K562 (cell line): Measurements from ENCODE around the gene UBE2H. TPM values are rescaled to one million over a fixed set of nuclear protein-coding genes. Genes with fewer than 3 reads are reported as not detected.

Source experiments
- CXXC5 ChIP-seq: fragments of 250-450 bp; sonication (Bioruptor Pico); IDR thresholded peaks from 2 replicates; pipeline ENCODE4 v1.8.0; 2022; ENCODE audit warnings: inconsistent platforms, mild to moderate bottlenecking, moderate library complexity
- DNMT1 ChIP-seq: fragments of 450-650 bp; IDR thresholded peaks from 2 replicates; pipeline ENCODE4 v1.6.1; 2016; ENCODE audit warnings: antibody characterized with exemption, mild to moderate bottlenecking
- GTF3C2 ChIP-seq: IDR thresholded peaks from 3 replicates; pipeline ENCODE4 v1.6.1; 2011; ENCODE audit warnings: borderline replicate concordance, mild to moderate bottlenecking, moderate library complexity; ENCODE audit not compliant: insufficient read length; ENCODE audit errors: extremely low read depth
- KLF1 ChIP-seq: fragments of 450-650 bp; IDR thresholded peaks from 2 replicates; pipeline ENCODE4 v1.6.1; 2016; ENCODE audit warnings: missing genetic modification characterization, missing compliant biosample characterization
- MYNN ChIP-seq, 2 experiments: sonication (generic); formaldehyde crosslinking in 1 of 2; IDR thresholded peaks; 2 replicates each; pipeline versions ENCODE4 v1.5.0 to v1.6.1; 2016 to 2020; ENCODE audit warnings: antibody characterized with exemption in 1 of 2, missing genetic modification reagents in 1 of 2
- NR2F6 ChIP-seq: fragments of 450-650 bp; formaldehyde crosslinking; IDR thresholded peaks from 2 replicates; pipeline ENCODE4 v1.4.0; 2020; ENCODE audit warnings: mild to moderate bottlenecking
- PREB ChIP-seq: sonication (generic); formaldehyde crosslinking; IDR thresholded peaks from 2 replicates; pipeline ENCODE4 v1.8.1; 2023; ENCODE audit warnings: mild to moderate bottlenecking, missing genetic modification reagents
- RBM15 ChIP-seq: fragments of 200-400 bp; formaldehyde crosslinking; IDR thresholded peaks from 2 replicates; pipeline ENCODE4 v1.6.1; 2018; ENCODE audit warnings: mild to moderate bottlenecking, low read length, moderate library complexity; ENCODE audit not compliant: insufficient read depth
- RERE ChIP-seq: sonication (generic); formaldehyde crosslinking; IDR thresholded peaks from 2 replicates; pipeline ENCODE4 v1.8.0; 2023; ENCODE audit warnings: missing genetic modification reagents, mild to moderate bottlenecking, borderline replicate concordance
- SMARCA5 ChIP-seq: fragments of 450-650 bp; IDR thresholded peaks from 2 replicates; pipeline ENCODE4 v1.6.1; 2016
- SOX6 ChIP-seq: fragments of 450-650 bp; IDR thresholded peaks from 2 replicates; pipeline ENCODE4 v1.6.1; 2014; ENCODE audit warnings: mild to moderate bottlenecking
- TBP ChIP-seq: optimal IDR thresholded peaks from 2 replicates; pipeline ENCODE3; 2011; ENCODE audit warnings: low read depth, low read length, improper control_type of control experiment
- ZBTB9 ChIP-seq: fragments of 450-650 bp; formaldehyde crosslinking; IDR thresholded peaks from 2 replicates; pipeline ENCODE4 v1.4.0; 2020; ENCODE audit warnings: mild to moderate bottlenecking, moderate library complexity
- ZNF143 ChIP-seq: sonication (generic); formaldehyde crosslinking; IDR thresholded peaks from 2 replicates; pipeline ENCODE4 v1.9.0; 2022; ENCODE audit warnings: mild to moderate bottlenecking, missing genetic modification reagents
- ZNF445 ChIP-seq: fragments of 250-450 bp; sonication (Bioruptor Pico); IDR thresholded peaks from 2 replicates; pipeline ENCODE4 v1.4.0; 2020; ENCODE audit warnings: low read depth, mild to moderate bottlenecking, moderate library complexity
- ZNF717 ChIP-seq: fragments of 250-450 bp; sonication (Bioruptor Pico); IDR thresholded peaks from 2 replicates; pipeline ENCODE4 v1.5.0; 2021
- polyA plus RNA-seq, 8 experiments: library from polyadenylated mRNA; depleted of rRNA in 4 of 8; stranded (reverse) in 5 of 8; unstranded in 3 of 8; fragments of >200 nt; fragmentation: Nextera tagmentation in 2 of 8; fragmentation: Illumina TruSeq in 1 of 8; extraction: Ambion mirVana in 2 of 8; extraction: Trizol in 1 of 8; gene quantifications; 2 replicates each; pipeline versions ENCODE4 v1.2.1 to v1.2.3, GENCODE V29; 2011 to 2014; ENCODE audit warnings: inconsistent platforms in 1 of 8, missing spikeins in 1 of 8
- total RNA-seq, 7 experiments: library from RNA; depleted of rRNA in 6 of 7; stranded (reverse); fragments of >200 nt in 6 of 7; fragmentation: Illumina TruSeq in 2 of 7; extraction: Trizol in 2 of 7; gene quantifications; 2 replicates each; pipeline versions ENCODE4 v1.2.1 to v1.2.3, GENCODE V29; 2011 to 2021; ENCODE audit warnings: low replicate concordance in 1 of 7

The UBE2H gene
- total and polyA plus RNA-seq, 9 of the 15 experiments (the other 6 are each of a cell fraction or from before 2014, with no cell fraction given) = 6.3 to 33.0 (median 13.3) TPM

- TF ChIP-seq GTF3C2 (peak; percentile 4), KLF1 (tag) (no peak), SMARCA5 (no peak; the same call in 1 of the 2 replicates), ZBTB9 (CRISPR knock-in tag) (peak; percentile 48; the same call in 1 of the 2 replicates), ZNF717 (CRISPR knock-in tag) (no peak), MYNN (IDR thresholded peaks at IDR 0.05) (0 out of 2 replicates have a peak, but pooled peaks have one; percentile 17), MYNN (CRISPR knock-in tag; IDR thresholded peaks at IDR 0.05) (no peak), RBM15 (no peak), PREB (CRISPR knock-in tag) (0 out of 2 replicates have a peak, but pooled peaks have one; percentile 63), SOX6 (peak; percentile 85), RERE (CRISPR knock-in tag) (peak; percentile 59; the same call in 1 of the 2 replicates), ZNF445 (CRISPR knock-in tag) (no peak), TBP (peak; percentile 55), NR2F6 (CRISPR knock-in tag) (0 out of 2 replicates have a peak, but pooled peaks have one; percentile 35), ZNF143 (CRISPR knock-in tag) (peak; percentile 11; the same call in 1 of the 2 replicates), CXXC5 (CRISPR knock-in tag) (peak; percentile 47; the same call in 1 of the 2 replicates), DNMT1 (no peak)
Observed at GRCh38 chr7:129829737-129830631, 122.8 kb downstream of the UBE2H start (continued).
